ENCODE measurements around the gene DPH2.

DPH2 gene

GRCh38 chr1:43960798-43961197 is 9.0 kb upstream of the DPH2 start:
- no peaks in the 10 kb centered on the region for H3K4me1 ChIP-seq (ENCODE audit: control insufficient read depth, low read depth, low read length)

GRCh38 chr1:43961692-43962091 is 8.1 kb upstream of the DPH2 start:
- no peak overlapping the region for H3K27ac ChIP-seq (ENCODE audit: low read length)
- H3K36me3 ChIP-seq (ENCODE audit: control insufficient read depth, low read depth, low read length), result peaks cover 8% of the 10 kb centered on the region
- no peaks in the 10 kb centered on the region for H3K27me3 ChIP-seq (ENCODE audit: control insufficient read depth, insufficient read depth, low read length)
- H3K4me1 ChIP-seq (ENCODE audit: control insufficient read depth, low read depth, low read length), result no peaks in the 10 kb centered on the region
- H3K9me3 ChIP-seq (ENCODE audit: control insufficient read depth, low read depth, low read length), result no peaks in the 10 kb centered on the region
- H3K9ac ChIP-seq (ENCODE audit: low read length), result no peak overlapping the region
- no peak overlapping the region for H3K4me3 ChIP-seq (ENCODE audit: low read length)

More at GRCh38 chr1:43960798-43961197, 9.0 kb upstream of the DPH2 start:
- no peak overlapping the region for H3K4me3 ChIP-seq (ENCODE audit: low read length)
- peaks cover 8% of the 10 kb centered on the region for H3K36me3 ChIP-seq (ENCODE audit: control insufficient read depth, low read depth, low read length)
- no peak overlapping the region for H3K27ac ChIP-seq (ENCODE audit: low read length)
- H3K9ac ChIP-seq (ENCODE audit: low read length), result no peak overlapping the region
- no peaks in the 10 kb centered on the region for H3K9me3 ChIP-seq (ENCODE audit: control insufficient read depth, low read depth, low read length)
- H3K27me3 ChIP-seq (ENCODE audit: control insufficient read depth, insufficient read depth, low read length), result no peaks in the 10 kb centered on the region

GRCh38 chr1:43962324-43962723 is 7.5 kb upstream of the DPH2 start:
- H3K36me3 ChIP-seq (ENCODE audit: control insufficient read depth, low read depth, low read length), result peaks cover 7% of the 10 kb centered on the region
- no peaks in the 10 kb centered on the region for H3K4me1 ChIP-seq (ENCODE audit: control insufficient read depth, low read depth, low read length)
- H3K4me3 ChIP-seq (ENCODE audit: low read length), result no peak overlapping the region
- H3K27ac ChIP-seq (ENCODE audit: low read length), result no peak overlapping the region
- H3K9ac ChIP-seq (ENCODE audit: low read length), result no peak overlapping the region
- no peaks in the 10 kb centered on the region for H3K9me3 ChIP-seq (ENCODE audit: control insufficient read depth, low read depth, low read length)
- no peaks in the 10 kb centered on the region for H3K27me3 ChIP-seq (ENCODE audit: control insufficient read depth, insufficient read depth, low read length)

- no peak overlapping the region for H3K4me3 ChIP-seq (ENCODE audit: low read length)
- H3K27ac ChIP-seq (ENCODE audit: low read length), result no peak overlapping the region
- H3K4me1 ChIP-seq (ENCODE audit: control insufficient read depth, low read depth, low read length), result no peaks in the 10 kb centered on the region
- peaks cover under 1% of the 10 kb centered on the region for H3K36me3 ChIP-seq (ENCODE audit: control insufficient read depth, low read depth, low read length)
- no peak overlapping the region for H3K9ac ChIP-seq (ENCODE audit: low read length)
- no peaks in the 10 kb centered on the region for H3K27me3 ChIP-seq (ENCODE audit: control insufficient read depth, insufficient read depth, low read length)
- H3K9me3 ChIP-seq (ENCODE audit: control insufficient read depth, low read depth, low read length), result no peaks in the 10 kb centered on the region
Observed at GRCh38 chr1:43963006-43963405, 6.8 kb upstream of the DPH2 start.

GRCh38 chr1:43963890-43964289 is 5.9 kb upstream of the DPH2 start:
- no peaks in the 10 kb centered on the region for H3K9me3 ChIP-seq (ENCODE audit: control insufficient read depth, low read depth, low read length)
- no peak overlapping the region for H3K27ac ChIP-seq (ENCODE audit: low read length)
- no peaks in the 10 kb centered on the region for H3K36me3 ChIP-seq (ENCODE audit: control insufficient read depth, low read depth, low read length)
- H3K27me3 ChIP-seq (ENCODE audit: control insufficient read depth, insufficient read depth, low read length), result no peaks in the 10 kb centered on the region
- no peaks in the 10 kb centered on the region for H3K4me1 ChIP-seq (ENCODE audit: control insufficient read depth, low read depth, low read length)
- H3K4me3 ChIP-seq (ENCODE audit: low read length), result no peak overlapping the region
- H3K9ac ChIP-seq (ENCODE audit: low read length), result no peak overlapping the region

- peaks cover 3% of the 10 kb centered on the region for H3K4me1 ChIP-seq (ENCODE audit: control insufficient read depth, low read depth, low read length)
- H3K36me3 ChIP-seq (ENCODE audit: control insufficient read depth, low read depth, low read length), result no peaks in the 10 kb centered on the region
- no peaks in the 10 kb centered on the region for H3K9me3 ChIP-seq (ENCODE audit: control insufficient read depth, low read depth, low read length)
- H3K27me3 ChIP-seq (ENCODE audit: control insufficient read depth, insufficient read depth, low read length), result no peaks in the 10 kb centered on the region
- no peak overlapping the region for H3K4me3 ChIP-seq (ENCODE audit: low read length)
- H3K27ac ChIP-seq (ENCODE audit: low read length), result no peak overlapping the region
- H3K9ac ChIP-seq (ENCODE audit: low read length), result no peak overlapping the region
Observed at GRCh38 chr1:43965316-43965715, 4.5 kb upstream of the DPH2 start.

GRCh38 chr1:43968348-43968948 is 1.4 kb upstream of the DPH2 start:
- Histone ChIP-seq H3K9me3 (ENCODE audit: control insufficient read depth, low read depth, low read length) (no peaks in the 10 kb centered on the region), H3K36me3 (ENCODE audit: control insufficient read depth, low read depth, low read length) (peaks cover 19% of the 10 kb centered on the region), H3K9ac (ENCODE audit: low read length) (no peak overlapping the region), H3K27ac (ENCODE audit: low read length) (no peak overlapping the region), H3K4me3 (ENCODE audit: low read length) (no peak overlapping the region), H3K27me3 (ENCODE audit: control insufficient read depth, insufficient read depth, low read length) (no peaks in the 10 kb centered on the region), H3K4me1 (ENCODE audit: control insufficient read depth, low read depth, low read length) (peaks cover 3% of the 10 kb centered on the region)

GRCh38 chr1:43969416-43969745 is 429 bp upstream of the DPH2 start:
- Histone ChIP-seq H3K9me3 (ENCODE audit: control insufficient read depth, low read depth, low read length) (no peaks in the 10 kb centered on the region), H3K27me3 (ENCODE audit: control insufficient read depth, insufficient read depth, low read length) (no peaks in the 10 kb centered on the region), H3K9ac (ENCODE audit: low read length) (no peak overlapping the region), H3K4me1 (ENCODE audit: control insufficient read depth, low read depth, low read length) (peaks cover 11% of the 10 kb centered on the region), H3K36me3 (ENCODE audit: control insufficient read depth, low read depth, low read length) (peaks cover 19% of the 10 kb centered on the region), H3K4me3 (ENCODE audit: low read length) (peak overlapping the region; percentile 91), H3K27ac (ENCODE audit: low read length) (no peak overlapping the region)

- Histone ChIP-seq H3K9ac (ENCODE audit: low read length) (peak overlapping the region; percentile 81), H3K27ac (ENCODE audit: low read length) (no peak overlapping the region), H3K9me3 (ENCODE audit: control insufficient read depth, low read depth, low read length) (no peaks in the 10 kb centered on the region), H3K27me3 (ENCODE audit: control insufficient read depth, insufficient read depth, low read length) (no peaks in the 10 kb centered on the region), H3K4me1 (ENCODE audit: control insufficient read depth, low read depth, low read length) (peaks cover 11% of the 10 kb centered on the region), H3K36me3 (ENCODE audit: control insufficient read depth, low read depth, low read length) (peaks cover 19% of the 10 kb centered on the region), H3K4me3 (ENCODE audit: low read length) (peak overlapping the region; percentile 91)
Observed at GRCh38 chr1:43970502-43970901, 692 bp downstream of the DPH2 start.

- Histone ChIP-seq H3K9me3 (ENCODE audit: control insufficient read depth, low read depth, low read length) (no peaks in the 10 kb centered on the region), H3K27me3 (ENCODE audit: control insufficient read depth, insufficient read depth, low read length) (no peaks in the 10 kb centered on the region), H3K36me3 (ENCODE audit: control insufficient read depth, low read depth, low read length) (peaks cover 19% of the 10 kb centered on the region), H3K9ac (ENCODE audit: low read length) (peak overlapping the region; percentile 81), H3K27ac (ENCODE audit: low read length) (no peak overlapping the region), H3K4me1 (ENCODE audit: control insufficient read depth, low read depth, low read length) (peaks cover 15% of the 10 kb centered on the region), H3K4me3 (ENCODE audit: low read length) (peak overlapping the region; percentile 91)
Observed at GRCh38 chr1:43970911-43971310, 1.1 kb downstream of the DPH2 start.

- Histone ChIP-seq H3K4me3 (ENCODE audit: low read length) (no peak overlapping the region), H3K4me1 (ENCODE audit: control insufficient read depth, low read depth, low read length) (peaks cover 16% of the 10 kb centered on the region), H3K27me3 (ENCODE audit: control insufficient read depth, insufficient read depth, low read length) (no peaks in the 10 kb centered on the region), H3K9me3 (ENCODE audit: control insufficient read depth, low read depth, low read length) (no peaks in the 10 kb centered on the region), H3K27ac (ENCODE audit: low read length) (no peak overlapping the region), H3K36me3 (ENCODE audit: control insufficient read depth, low read depth, low read length) (peaks cover 22% of the 10 kb centered on the region), H3K9ac (ENCODE audit: low read length) (no peak overlapping the region)
Observed at GRCh38 chr1:43971336-43971980, 1.6 kb downstream of the DPH2 start.

- no peaks in the 10 kb centered on the region for H3K9me3 ChIP-seq (ENCODE audit: control insufficient read depth, low read depth, low read length)
- H3K9ac ChIP-seq (ENCODE audit: low read length), result peak overlapping the region; percentile 53
- no peak overlapping the region for H3K27ac ChIP-seq (ENCODE audit: low read length)
- no peaks in the 10 kb centered on the region for H3K27me3 ChIP-seq (ENCODE audit: control insufficient read depth, insufficient read depth, low read length)
- H3K4me1 ChIP-seq (ENCODE audit: control insufficient read depth, low read depth, low read length), result peaks cover 16% of the 10 kb centered on the region
- H3K4me3 ChIP-seq (ENCODE audit: low read length), result peak overlapping the region; percentile 86
- H3K36me3 ChIP-seq (ENCODE audit: control insufficient read depth, low read depth, low read length), result peaks cover 33% of the 10 kb centered on the region
Observed at GRCh38 chr1:43973981-43974442, 4.2 kb downstream of the DPH2 start.

Measured in iPS-18a (cell line).